Erythroblast (primary cell): ENCODE results near the gene ERBB4.
"Not testable (repeated sequence)": the region's sequence is repeated elsewhere in the genome, so short reads cannot be mapped to it uniquely, and the experiment has no call there.

Experiments
- GATA1 ChIP-seq: IDR thresholded peaks from 2 replicates; pipeline ENCODE4 v1.6.1; 2011; ENCODE audit warnings: low read depth, mild to moderate bottlenecking, control low read depth, low read length, moderate library complexity
- POLR2A ChIP-seq: IDR thresholded peaks from 2 replicates; pipeline ENCODE4 v1.6.1; 2011; ENCODE audit warnings: mild to moderate bottlenecking, low read length

- TF ChIP-seq POLR2A, GATA1: not testable (repeated sequence)
These were observed 946.6 kb downstream of the ERBB4 start for GRCh38 chr2:211592006-211592405.
